Loucy (cell line): ENCODE results near the gene MFGE8.

Experiments
- H2AFZ ChIP-seq: fragments of 200-600 bp; sonication (generic); 2 replicates; pipeline ENCODE4 v1.6.0; 2016; ENCODE audit warnings: antibody characterized with exemption, mild to moderate bottlenecking, low read length, moderate library complexity
- H3F3A ChIP-seq: fragments of 200-600 bp; 2 replicates; pipeline ENCODE4 v1.6.0; 2016; ENCODE audit warnings: antibody characterized with exemption, low read depth, mild to moderate bottlenecking
- H3K27me3 ChIP-seq: fragments of 200-600 bp; sonication (generic); 2 replicates; pipeline ENCODE4 v1.6.1; 2014; ENCODE audit warnings: low read length, mild to moderate bottlenecking; ENCODE audit not compliant: insufficient read depth, poor library complexity, severe bottlenecking
- H3K36me3 ChIP-seq: fragments of 200-600 bp; sonication (generic); 2 replicates; pipeline ENCODE4 v1.6.1; 2016; ENCODE audit warnings: low read length; ENCODE audit not compliant: insufficient read depth
- H3K4me1 ChIP-seq: fragments of 200-600 bp; sonication (generic); 2 replicates; pipeline ENCODE4 v1.5.1; 2014; ENCODE audit warnings: low read length, mild to moderate bottlenecking; ENCODE audit not compliant: insufficient read depth, poor library complexity, severe bottlenecking
- H3K4me2 ChIP-seq: fragments of 200-600 bp; sonication (generic); 2 replicates; pipeline ENCODE4 v1.6.0; 2014; ENCODE audit warnings: antibody characterized with exemption, low read length, low read depth, mild to moderate bottlenecking; ENCODE audit not compliant: poor library complexity, severe bottlenecking
- H3K4me3 ChIP-seq: fragments of 200-600 bp; sonication (generic); 2 replicates; pipeline ENCODE4 v1.5.1; 2014; ENCODE audit warnings: low read length, mild to moderate bottlenecking, mixed read lengths; ENCODE audit not compliant: poor library complexity, severe bottlenecking
- H3K79me2 ChIP-seq: fragments of 200-600 bp; sonication (generic); 2 replicates; pipeline ENCODE4 v1.6.1; 2014; ENCODE audit warnings: low read length; ENCODE audit not compliant: insufficient read depth
- H3K9ac ChIP-seq: fragments of 200-600 bp; sonication (generic); 2 replicates; pipeline ENCODE4 v1.6.0; 2014; ENCODE audit warnings: mild to moderate bottlenecking, low read depth, low read length, moderate library complexity; ENCODE audit not compliant: poor library complexity, severe bottlenecking
- H3K9me2 ChIP-seq: fragments of 200-600 bp; sonication (generic); replicated peaks from 2 replicates; pipeline ENCODE4 v1.6.1; 2016; ENCODE audit warnings: low read depth, low read length, mixed read lengths
- H3K9me3 ChIP-seq: fragments of 200-600 bp; sonication (generic); 2 replicates; pipeline ENCODE4 v1.6.1; 2014; ENCODE audit warnings: mild to moderate bottlenecking, antibody characterized with exemption, low read length, low read depth; ENCODE audit not compliant: insufficient read depth
- H4K20me1 ChIP-seq: fragments of 200-600 bp; sonication (generic); 2 replicates; pipeline ENCODE4 v1.6.0; 2014; ENCODE audit warnings: antibody characterized with exemption, low read length, mild to moderate bottlenecking; ENCODE audit not compliant: insufficient read depth, poor library complexity, severe bottlenecking
- EZH2phosphoT487 ChIP-seq: fragments of 200-600 bp; IDR thresholded peaks from 2 replicates; pipeline ENCODE4 v1.6.1; 2018; ENCODE audit warnings: antibody characterized with exemption, mild to moderate bottlenecking, moderate library complexity, borderline replicate concordance
- TF ChIP-seq, protein P1 (sequence below): fragments of 200-600 bp; sonication (generic); conservative IDR thresholded peaks from 2 replicates; pipeline ENCODE4 v1.5.1; 2014; ENCODE audit warnings: mild to moderate bottlenecking, antibody characterized with exemption, low read length

The MFGE8 gene

DNA sequence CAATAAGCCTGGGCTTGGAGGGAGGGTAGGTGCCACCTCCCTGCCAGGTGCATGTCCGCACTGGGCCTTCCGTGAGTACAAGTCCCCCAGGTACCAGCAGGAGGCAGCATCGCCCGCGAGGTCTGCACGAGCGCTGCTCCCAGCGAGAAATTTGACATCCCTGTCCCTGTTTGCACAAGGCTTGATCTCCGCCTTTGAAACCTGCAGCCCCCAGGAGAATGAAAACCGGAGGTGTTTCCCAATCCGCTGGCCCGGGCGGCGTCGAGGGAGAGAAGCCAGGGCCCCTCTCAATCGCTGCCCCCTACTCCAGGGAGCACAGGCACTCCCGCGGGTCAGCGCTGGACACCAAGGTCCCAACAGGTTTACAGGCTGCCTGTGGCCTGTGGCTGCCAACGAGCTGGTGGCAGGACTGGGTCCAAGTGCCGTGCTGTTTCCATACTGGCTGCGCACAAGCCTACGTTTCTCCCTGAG is 18.8 kb downstream of the MFGE8 start:
- H3K4me1 ChIP-seq = peaks cover 23% of the 10 kb centered on the region
- H3K36me3 ChIP-seq = no peaks in the 10 kb centered on the region; the same call in 1 of the 2 replicates
- no peak for TF ChIP-seq EZH2phosphoT487
- TF ChIP-seq, protein P1, sequence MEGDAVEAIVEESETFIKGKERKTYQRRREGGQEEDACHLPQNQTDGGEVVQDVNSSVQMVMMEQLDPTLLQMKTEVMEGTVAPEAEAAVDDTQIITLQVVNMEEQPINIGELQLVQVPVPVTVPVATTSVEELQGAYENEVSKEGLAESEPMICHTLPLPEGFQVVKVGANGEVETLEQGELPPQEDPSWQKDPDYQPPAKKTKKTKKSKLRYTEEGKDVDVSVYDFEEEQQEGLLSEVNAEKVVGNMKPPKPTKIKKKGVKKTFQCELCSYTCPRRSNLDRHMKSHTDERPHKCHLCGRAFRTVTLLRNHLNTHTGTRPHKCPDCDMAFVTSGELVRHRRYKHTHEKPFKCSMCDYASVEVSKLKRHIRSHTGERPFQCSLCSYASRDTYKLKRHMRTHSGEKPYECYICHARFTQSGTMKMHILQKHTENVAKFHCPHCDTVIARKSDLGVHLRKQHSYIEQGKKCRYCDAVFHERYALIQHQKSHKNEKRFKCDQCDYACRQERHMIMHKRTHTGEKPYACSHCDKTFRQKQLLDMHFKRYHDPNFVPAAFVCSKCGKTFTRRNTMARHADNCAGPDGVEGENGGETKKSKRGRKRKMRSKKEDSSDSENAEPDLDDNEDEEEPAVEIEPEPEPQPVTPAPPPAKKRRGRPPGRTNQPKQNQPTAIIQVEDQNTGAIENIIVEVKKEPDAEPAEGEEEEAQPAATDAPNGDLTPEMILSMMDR = peak; percentile 68
- no peaks in the 10 kb centered on the region for H3K27me3 ChIP-seq
- peak overlapping the region; percentile 27 for H3K9ac ChIP-seq
- no peaks in the 10 kb centered on the region for H3K9me2 ChIP-seq
- H2AFZ ChIP-seq = 0 out of 2 replicates have a peak overlapping the region, but pooled peaks have one; percentile 43
- peak overlapping the region; percentile 72 for H3K4me3 ChIP-seq
- peaks cover 2% of the 10 kb centered on the region for H4K20me1 ChIP-seq
- H3K4me2 ChIP-seq = peak overlapping the region; percentile 80
- no peaks in the 10 kb centered on the region for H3F3A ChIP-seq
- no peaks in the 10 kb centered on the region for H3K79me2 ChIP-seq
- H3K9me3 ChIP-seq = no peaks in the 10 kb centered on the region

DNA sequence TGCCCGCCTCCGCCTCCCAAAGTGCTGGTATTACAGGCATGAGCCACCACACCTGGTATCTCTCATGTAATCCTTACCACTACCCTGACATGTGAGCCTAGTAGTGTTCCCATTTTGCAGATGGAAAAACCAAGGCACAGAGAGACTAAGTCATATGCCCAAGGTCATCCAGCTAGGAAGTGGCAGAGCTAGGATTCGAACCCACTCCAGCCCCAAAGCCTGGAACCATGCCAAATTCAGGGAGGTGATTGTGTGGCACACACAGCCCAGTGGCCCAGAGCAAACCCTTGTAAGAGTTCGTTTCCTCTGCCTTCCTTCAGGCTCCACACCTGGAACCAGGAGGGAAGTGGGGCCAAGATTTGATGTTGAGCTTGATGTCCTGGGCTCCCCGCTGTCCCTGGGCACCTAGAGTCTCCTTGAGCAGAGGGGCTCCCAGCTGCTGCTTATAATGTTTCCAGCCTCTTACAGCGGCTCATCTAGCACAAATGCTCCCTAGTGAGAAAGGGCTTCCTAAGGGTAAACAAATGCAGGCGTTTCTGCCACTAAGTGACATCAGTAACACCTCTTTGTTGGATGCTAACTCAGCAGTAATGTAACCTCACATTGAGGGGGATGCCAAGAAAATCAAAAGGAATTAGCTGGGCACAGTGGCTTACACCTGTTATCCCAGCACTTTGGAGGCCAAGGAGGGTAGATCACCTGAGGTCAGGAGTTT is 21.5 kb downstream of the MFGE8 start:
- Histone ChIP-seq H3K36me3 (no peaks in the 10 kb centered on the region), H3K4me2 (no peak overlapping the region), H3K79me2 (no peaks in the 10 kb centered on the region), H2AFZ (no peak overlapping the region), H3K9me3 (no peaks in the 10 kb centered on the region), H3K4me1 (peaks cover 12% of the 10 kb centered on the region), H3K9ac (no peak overlapping the region), H3F3A (no peaks in the 10 kb centered on the region), H3K27me3 (no peaks in the 10 kb centered on the region), H4K20me1 (peaks cover 2% of the 10 kb centered on the region), H3K4me3 (no peak overlapping the region), H3K9me2 (no peaks in the 10 kb centered on the region)
- no peak for TF ChIP-seq EZH2phosphoT487
- TF ChIP-seq, protein P1 = no peak

GRCh38 chr15:88890495-88890894 is 22.7 kb downstream of the MFGE8 start:
- Histone ChIP-seq H3K9me2 (no peaks in the 10 kb centered on the region), H3K9ac (no peak overlapping the region), H2AFZ (no peak overlapping the region), H3K4me1 (peaks cover 5% of the 10 kb centered on the region), H3F3A (no peaks in the 10 kb centered on the region), H4K20me1 (peaks cover 2% of the 10 kb centered on the region), H3K4me2 (no peak overlapping the region), H3K79me2 (no peaks in the 10 kb centered on the region), H3K27me3 (no peaks in the 10 kb centered on the region), H3K9me3 (no peaks in the 10 kb centered on the region), H3K36me3 (no peaks in the 10 kb centered on the region), H3K4me3 (no peak overlapping the region)
- TF ChIP-seq, protein P1 = no peak
- TF ChIP-seq EZH2phosphoT487 = no peak
